IPS-NIHi7 (cell line): ENCODE data around the gene TEX14.
"Not testable (repeated sequence)": the region's sequence is repeated elsewhere in the genome, so short reads cannot be mapped to it uniquely, and the experiment has no call there.

Experiments
- DNase-seq: peaks from one replicate; pipeline ENCODE4 v3.0.0; 2012; ENCODE audit warnings: mixed read lengths; ENCODE audit errors: extremely low spot score

Gene TEX14

DNA sequence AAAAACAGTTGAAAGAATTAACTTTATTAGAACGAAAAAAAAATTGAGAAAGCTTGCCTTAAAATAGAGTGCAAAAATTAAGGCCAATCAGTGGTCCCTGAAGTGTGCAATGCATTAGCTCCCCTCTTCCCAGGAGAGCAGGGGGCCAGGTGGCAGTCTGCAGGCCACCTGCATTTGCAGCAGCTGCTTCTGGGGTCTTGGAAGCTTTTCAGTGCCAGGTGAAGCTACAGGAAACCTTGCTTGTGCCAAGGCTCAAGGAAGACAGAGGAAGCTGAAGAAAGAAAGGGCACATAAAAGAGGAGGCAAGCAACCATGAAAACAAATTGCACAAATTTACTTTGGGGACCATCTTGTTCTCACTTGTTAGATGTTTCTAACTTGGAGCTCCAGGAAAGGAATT, 126.9 kb downstream of the TEX14 start:
- DNase-seq: no peak

DNA sequence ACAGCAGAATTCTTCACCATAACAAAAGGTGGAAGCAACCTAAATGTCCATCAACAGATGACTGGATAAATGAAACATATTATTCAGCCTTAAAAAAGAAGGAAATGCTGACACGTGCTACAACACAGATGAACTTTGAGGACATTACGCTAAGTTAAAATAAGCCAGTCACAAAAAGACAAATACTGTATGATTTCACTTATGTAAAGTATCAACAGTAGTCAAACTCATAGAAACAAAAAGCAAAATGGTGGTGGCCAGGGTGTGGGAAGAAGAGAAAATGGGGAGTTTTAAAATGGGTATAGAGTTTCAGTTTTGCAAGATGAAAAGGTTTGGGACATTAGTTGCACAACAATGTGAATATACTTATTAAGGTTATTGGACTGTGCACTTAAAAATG, 127.6 kb downstream of the TEX14 start:
- no peak for DNase-seq

DNA sequence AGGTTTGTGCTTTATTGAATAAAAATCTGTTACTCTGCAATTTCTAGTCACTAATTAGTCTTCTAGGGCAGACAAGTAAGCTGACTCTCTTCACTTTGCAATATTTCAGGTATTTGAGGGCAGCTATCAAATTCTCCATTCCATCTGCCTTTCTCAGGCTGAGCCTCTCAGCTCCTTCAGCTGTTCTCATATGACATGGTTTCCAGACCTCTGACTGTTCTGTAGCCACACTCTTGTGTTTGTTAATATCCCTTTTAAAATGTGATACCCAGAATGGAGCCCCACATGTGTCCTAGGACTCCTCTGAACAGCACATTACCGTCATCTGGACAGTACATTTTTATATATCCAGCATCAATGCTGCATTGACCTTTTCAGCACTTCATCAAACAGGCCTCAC, 131.3 kb downstream of the TEX14 start:
- no peak for DNase-seq

DNA sequence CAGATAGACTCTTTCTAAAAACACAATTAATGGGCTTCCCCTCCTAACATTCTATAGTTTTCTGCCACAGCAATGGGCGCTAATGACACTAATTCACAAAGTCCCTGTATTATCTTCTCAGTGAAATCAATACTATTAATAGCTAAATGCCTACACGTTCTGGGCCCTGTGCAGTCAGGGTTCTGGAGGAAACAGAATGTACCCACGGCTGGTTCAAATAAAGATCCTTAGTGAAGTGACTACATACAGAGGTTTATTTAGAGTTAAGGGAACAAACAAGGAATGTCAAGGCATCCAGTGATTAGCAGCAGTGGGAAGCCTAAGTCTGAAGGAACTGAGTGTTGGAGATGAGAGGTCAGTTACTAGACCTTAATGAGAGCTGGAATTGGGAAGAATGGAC, 133.9 kb downstream of the TEX14 start:
- no peak for DNase-seq

DNA sequence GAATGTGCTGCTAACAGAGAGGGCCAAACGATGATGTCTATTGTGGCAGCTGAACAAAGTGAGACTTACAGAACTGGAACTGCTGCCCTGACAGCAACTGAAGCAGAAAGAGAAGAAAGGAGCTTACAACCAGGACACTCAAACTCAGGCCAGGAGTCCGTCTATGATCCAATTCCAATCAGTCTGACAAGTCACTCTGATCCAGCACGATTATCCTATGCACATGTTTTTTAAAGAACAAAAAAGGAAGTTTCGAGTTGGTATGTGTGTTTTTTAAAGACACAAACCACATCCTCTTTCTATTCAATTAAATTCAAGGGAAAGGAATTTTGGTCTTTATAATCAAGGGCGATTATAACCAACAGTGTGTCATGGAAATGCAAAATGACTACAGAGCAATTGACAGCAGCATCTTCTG, 135.0 kb downstream of the TEX14 start:
- DNase-seq: no peak

DNA sequence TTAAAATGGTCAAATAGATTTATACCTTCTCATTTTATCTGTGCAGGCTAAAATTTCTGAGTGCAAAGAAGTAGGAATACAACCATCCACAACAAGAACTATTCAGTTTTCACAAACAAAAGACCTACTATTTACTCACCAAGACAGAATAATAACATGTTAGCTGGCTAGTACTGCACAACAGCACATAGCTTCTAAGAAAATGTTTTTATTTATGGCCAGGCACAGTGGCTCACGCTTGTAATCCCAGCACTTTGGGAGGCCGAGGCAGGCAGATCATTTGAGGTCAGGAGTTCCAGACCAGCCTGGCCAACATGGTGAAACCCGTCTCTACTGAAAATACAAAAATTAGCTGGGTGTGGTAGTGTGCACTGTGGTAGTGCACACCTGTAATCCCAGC, 136.7 kb downstream of the TEX14 start:
- DNase-seq: not testable (repeated sequence)

DNA sequence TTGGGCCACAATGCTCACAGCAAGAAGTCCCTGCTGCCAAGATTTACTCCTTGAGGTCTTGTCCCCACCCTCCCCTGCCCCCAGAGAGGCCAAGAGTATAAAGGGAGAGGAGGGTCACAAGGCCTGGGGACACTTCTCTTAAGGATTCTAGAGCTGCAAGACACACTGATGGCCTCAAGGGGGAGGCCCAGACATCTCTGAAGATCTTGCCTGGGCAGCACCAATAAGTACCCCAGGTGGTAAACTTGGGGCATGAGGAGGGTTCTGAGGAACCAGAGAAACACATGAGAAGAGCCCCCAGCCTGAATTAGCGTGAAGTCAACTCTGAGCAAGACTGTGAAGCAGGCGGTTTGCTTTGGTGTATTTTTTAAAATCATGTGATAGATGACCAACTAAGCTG, 150.6 kb downstream of the TEX14 start:
- peak; percentile 72 for DNase-seq

DNA sequence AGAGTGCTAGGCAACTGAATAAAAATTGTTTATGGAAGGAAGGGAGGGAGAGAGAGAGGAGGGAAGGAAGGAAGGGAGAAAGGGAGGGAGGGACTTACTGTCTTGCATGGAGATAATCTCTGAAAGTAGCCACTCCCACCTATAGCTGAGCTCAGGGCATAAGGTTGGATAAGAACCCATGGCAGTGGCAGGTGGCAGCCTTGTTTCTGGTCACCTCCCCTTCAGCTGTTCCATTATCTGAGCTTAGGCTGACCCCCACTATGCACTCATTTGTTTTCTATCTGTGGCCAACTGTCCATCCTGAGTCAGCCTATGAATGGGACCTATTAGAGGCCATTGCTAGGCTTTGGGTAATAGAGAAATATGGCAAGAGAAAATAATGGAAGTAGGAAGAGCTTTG, 152.1 kb downstream of the TEX14 start:
- DNase-seq: no peak

DNA sequence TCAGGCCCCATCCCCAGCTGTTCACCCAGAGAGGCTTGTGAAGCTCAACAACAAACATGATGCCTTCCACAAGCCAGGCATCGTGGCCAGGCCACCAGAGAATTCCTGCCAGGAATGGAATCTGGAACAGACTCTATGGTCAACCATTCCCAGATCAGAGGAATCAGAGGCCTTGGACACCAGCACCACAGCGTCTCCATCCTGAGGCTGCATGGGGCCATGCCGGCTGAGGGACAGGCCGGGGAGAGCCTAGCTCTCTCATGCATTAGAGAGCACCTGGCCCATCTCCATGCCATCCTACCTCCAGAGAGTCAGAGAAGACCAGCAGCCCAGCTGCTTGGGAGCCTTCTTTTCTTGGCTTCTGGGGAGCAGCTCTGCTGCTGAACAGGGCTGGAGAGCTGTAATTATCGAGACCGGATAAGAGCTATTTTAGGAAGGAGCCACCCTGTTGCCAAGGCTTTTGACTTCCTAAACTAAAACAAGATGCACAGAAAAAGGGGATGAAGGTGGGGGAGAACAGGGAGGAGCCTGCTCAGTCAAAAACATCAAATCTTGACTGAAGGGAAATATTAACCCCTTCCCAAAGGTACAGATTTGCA, 152.9 kb downstream of the TEX14 start:
- DNase-seq: no peak

DNA sequence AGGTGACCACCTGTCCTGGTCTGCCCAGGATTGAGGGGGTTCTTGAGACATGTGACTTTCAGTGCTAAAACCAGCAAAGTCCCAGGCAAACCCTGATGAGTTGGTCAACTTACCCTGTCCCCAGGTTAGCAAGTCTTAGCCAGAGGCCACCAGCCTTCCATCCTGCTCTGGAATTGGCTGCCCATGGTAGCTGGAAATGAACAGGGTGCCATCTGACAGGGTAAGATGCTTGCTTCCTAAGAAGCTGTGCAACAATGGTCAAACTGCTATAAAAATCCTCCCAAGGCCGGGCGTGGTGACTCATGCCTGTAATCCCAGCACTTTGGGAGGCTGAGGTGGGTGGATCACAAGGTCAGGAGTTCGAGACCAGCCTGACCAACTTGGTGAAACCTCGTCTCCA, 154.6 kb downstream of the TEX14 start:
- DNase-seq: no peak

DNA sequence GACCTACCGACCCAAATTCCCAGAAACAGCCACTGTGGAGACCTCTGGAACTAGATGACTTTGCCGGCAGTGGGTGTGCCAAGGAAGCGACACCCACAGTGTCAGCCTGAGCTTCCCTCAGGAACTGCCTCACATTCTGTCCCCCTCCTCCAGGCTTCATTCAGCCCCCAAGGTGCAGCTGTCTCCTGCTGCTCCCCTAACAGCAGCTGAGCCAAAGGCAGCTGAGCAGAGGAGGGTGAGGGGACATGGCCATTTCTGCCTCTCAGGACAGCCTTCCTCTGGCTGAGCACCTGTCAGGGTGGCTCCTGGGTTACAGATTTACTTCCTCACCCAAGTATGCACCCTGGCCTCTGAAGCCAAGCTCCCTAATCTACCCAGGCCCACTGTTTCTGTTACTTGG, 155.3 kb downstream of the TEX14 start:
- no peak for DNase-seq

DNA sequence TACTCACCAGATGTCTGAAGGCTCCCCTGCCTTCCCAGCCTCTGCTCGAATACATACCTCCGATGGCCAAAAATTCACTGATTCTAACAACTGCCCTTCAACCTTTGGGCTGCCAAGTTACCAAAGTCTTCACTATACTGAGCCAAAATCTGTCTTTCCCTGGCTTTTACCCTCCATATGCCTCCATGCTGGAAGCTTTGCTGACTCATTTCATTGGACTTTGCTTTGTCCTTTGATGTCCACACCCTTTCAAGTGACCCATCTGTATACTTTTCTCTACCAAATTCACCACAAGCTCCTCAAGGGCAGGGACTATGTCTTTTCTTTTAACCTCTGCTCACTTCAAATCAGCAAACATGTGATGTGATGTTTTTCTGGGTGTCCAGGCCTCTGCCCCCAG, 156.4 kb downstream of the TEX14 start:
- no peak for DNase-seq

DNA sequence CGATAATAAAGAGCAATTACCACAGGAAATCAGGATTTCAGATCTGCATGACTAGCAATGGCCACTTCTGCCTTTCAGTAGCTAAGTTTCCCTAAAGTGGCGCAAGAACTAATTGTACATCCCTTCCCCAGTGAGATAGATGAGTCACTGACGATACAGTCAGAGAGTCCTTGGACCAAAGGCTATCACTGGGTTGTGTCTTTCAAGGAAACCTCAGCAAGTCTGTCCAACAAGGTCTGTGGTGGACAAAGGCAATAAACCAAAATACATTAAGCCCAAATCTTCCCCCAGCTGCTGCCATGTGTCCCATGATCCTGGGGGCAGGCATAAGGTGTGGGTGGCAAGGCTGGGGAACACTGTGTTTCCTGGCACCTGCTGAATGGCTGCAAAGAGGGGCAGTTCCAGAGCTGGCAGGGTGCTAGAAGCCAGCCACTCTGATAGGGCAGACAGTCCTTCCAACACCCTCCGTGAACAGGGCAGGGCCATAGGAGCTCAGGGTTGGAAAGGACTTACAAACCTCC, 156.9 kb downstream of the TEX14 start:
- no peak for DNase-seq

DNA sequence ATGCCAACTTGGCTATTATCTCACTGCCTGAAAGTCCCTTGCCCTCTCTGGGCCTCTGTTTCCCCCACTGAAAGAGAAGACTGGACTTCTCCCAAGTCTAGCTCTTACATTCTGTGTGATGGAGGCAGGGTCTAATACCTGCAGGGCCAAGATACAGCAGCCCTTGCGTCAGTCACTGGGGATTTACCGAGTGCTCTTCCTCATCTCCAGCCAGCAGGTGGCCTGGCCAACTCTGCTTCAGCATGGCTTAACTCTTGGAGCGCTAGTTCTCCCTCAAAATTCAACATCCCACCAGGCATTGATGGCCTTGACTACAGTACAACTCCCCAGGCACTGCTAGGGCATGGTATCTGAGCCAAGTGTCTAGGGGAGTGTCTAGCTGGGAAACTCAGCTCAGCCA, 157.5 kb downstream of the TEX14 start:
- DNase-seq: no peak

DNA sequence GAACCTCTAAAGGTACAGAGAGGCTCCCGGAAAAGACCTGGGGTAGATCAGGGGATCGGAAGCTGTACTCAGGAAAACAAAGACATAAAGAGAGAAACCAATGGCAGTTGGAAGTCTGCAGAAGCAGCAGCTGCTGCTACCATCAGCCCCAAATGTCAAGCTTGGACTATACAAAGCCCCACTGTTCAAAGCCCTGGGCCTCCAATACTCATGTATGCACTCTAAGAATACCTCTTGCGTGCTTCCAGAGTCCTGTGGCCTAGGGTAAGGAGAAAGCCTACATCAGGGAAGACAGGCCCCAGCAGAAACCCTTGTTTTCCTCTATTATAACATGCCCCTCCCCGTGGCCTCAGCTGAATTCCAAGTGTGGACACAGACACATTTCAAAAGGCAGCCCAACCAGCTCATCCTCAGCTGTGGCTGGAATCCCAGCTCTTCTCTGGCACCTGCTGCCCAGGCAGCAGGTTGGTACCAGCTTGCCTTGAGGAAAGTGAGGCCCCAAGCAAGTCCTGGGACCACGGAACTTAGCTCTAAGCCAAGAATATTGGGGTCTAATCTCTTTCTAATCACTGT, 158.1 kb downstream of the TEX14 start:
- no peak for DNase-seq

DNA sequence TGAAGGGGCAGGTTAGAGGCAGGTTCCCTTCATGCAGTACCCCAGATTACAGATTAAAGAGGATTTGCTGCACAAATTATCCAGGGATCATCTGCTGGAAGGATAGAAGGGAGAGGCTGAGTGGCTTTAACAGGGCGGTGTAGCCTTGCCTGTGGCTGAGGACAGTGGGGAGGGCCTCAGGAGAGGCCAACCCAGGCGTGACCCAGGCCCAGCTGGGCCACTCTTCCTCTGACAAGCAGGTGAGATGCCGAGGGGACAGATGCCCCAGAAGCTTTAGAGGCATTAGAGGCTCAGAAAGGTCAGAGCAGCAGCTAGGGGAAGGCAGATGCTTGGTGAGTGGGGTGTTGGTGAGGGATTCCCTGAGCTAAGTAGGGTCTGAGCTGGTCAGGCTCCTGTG, 159.3 kb downstream of the TEX14 start:
- DNase-seq: no peak

DNA sequence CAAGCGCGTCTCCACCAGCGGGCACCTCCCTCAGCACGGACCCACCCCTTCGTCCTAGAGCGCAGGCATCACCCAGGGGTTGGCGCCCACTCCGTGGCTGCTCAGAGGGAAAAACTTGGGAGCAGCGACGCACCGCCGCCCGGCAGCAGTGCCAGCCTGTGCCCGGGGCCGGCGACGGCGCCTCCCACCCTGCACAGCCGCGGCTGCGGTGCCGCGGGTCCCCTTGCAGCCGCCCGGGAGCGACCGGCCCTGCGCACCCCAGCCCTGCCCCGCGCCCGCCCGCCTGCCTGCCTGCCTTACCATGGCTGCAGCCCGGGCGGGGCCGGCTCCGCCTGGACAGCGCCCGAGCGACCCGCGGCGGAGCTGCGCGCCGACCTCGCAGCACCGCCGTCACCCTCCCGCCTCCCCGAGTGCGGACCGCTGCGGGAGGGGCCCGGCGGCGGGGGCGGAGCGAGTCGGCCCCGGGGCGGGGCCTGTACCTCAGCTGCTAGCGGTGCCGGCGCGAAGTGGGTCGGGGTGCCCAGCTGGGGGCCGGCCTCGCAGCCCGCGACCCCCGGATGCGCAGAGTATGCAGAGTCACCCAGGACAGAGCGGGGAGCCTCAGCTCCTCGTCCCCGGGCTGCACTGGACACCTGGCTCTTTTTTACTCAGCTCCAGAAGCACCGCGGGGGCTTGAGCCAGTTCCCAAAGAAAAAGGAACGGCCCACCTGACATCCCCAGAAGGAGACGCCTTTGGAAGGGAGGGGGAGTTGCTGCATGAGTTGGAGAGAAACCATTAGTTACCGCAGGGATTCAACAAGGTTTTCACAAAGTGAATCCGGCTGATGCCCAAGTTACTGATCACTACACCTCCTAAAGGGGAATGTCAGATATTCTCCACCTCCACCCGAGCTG, 159.9 kb downstream of the TEX14 start:
- DNase-seq: peak; percentile 86

DNA sequence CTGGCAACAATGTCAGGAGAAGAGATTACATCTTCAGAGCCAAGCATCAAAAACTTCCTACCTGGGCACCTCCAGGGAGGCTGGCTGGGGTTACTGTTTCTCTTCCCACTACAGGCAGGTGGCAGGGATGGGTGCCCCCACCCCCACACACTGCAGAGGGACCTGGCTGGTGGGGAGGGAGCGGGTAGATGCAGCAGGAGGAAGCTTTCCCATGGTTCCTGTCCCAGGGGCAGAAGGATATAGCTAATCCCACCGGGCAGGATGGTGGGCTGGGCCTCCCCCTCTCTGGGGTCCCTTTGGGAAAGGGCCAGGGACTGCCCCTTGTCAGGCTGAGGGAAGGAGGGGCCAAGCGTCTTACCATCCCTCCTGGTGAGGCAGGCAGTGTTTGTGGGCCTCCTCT, 160.7 kb downstream of the TEX14 start:
- no peak for DNase-seq

DNA sequence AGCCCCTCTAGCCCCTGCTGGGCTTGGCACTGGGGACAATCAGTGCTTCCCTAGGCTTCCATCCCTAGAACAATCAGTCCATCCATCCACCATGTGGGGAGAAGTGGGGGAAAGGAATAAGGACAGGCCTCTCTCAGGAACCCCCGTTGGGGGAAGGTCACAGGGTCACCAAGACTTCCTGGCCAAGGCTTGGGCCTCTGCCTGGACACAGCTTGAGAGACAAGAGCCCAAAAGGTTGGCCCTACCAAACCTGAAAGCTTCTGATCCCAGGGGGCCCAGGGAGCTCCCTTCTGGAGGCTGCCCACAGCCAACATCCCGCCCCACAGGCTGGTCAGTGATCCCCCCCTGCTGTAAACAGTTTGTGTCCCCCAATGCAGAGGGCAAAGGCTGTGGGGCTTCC, 161.2 kb downstream of the TEX14 start:
- DNase-seq: no peak

DNA sequence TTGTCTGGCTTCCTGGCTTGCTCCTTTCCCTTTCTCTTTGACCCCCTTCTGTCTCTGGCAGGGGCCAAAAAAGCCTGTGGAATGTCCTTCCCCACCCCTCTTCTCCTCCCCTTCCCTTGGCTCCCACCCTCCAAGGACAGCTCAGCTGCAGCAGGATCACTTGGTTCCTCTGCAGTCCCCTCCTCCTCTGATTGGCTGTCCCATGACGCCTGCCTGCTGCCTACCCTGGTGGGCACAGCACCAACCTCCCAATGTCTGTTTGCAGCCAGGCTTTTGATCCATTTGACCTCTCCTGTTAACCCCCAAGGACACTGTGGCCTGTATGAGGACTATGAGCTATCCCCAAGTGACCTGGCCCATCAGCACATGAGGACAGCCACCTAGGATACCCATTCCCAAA, 162.6 kb downstream of the TEX14 start:
- DNase-seq: no peak

DNA sequence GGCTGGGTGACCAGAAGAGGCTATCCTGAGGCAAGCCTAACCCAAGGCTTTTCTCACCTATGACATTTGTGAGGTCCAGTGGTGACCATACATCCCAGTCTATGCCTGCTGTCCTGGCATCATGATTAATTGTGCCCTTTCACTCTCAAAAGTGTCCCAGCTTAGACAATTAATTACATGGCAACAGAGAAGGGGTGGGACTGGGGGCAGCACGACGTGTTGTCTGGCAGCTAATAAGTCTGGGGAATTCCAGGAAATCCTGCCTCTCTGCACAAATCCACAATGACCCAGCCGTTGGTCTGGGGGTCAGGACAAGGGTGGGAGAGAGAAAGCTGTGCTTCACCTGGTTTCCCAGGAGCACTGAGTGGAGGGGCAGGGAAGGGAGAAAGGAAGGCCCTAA, 163.4 kb downstream of the TEX14 start:
- no peak for DNase-seq

DNA sequence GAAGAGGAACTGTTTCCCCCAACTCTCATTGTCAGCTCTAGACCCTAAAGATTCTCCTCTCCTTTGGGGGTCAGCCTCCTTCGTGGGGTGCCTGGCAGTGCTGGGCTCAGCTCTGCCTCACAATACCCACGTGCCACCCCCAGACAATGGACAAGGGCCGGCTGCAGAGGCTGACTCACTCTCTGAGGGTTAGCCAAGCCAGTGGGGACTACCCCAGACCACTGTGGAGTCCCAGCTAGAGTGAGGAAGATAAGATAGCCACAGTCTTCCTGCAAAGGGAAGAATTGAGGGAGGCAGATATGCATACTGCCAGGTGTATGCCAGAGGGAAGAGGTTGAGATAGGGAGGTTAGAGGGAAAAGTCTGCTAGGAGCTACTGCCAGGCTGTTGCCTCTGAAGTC, 163.9 kb downstream of the TEX14 start:
- DNase-seq: no peak

DNA sequence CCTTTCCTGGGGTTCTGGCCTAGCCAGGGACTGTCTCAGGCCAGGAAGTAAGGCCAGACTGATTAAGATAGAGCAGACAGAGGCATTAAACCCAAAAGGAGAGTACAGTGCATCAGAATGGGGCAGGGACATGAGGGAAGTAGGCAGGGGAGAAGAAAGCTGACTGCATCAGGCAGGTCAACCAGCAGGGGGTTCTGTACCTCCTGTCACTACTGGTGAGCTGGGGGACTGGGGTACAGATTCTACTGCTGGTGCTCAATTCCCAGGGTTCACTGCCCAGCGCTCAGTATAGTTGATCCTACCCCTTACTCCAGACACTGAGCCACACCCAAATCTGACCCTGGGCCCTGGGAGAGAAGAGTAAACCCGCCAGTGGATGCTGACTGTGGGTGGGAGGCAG, 164.5 kb downstream of the TEX14 start:
- DNase-seq: no peak
